ENCODE results near the gene SPIB. TPM values are rescaled to one million over a fixed set of nuclear protein-coding genes. Genes with fewer than 3 reads are reported as not detected.
"Not testable (repeated sequence)": the region's sequence is repeated elsewhere in the genome, so short reads cannot be mapped to it uniquely, and the experiment has no call there.

Gene SPIB
- total RNA-seq, 4 donors from 2014 or later, result 0.37 TPM; not detected in 3

DNA sequence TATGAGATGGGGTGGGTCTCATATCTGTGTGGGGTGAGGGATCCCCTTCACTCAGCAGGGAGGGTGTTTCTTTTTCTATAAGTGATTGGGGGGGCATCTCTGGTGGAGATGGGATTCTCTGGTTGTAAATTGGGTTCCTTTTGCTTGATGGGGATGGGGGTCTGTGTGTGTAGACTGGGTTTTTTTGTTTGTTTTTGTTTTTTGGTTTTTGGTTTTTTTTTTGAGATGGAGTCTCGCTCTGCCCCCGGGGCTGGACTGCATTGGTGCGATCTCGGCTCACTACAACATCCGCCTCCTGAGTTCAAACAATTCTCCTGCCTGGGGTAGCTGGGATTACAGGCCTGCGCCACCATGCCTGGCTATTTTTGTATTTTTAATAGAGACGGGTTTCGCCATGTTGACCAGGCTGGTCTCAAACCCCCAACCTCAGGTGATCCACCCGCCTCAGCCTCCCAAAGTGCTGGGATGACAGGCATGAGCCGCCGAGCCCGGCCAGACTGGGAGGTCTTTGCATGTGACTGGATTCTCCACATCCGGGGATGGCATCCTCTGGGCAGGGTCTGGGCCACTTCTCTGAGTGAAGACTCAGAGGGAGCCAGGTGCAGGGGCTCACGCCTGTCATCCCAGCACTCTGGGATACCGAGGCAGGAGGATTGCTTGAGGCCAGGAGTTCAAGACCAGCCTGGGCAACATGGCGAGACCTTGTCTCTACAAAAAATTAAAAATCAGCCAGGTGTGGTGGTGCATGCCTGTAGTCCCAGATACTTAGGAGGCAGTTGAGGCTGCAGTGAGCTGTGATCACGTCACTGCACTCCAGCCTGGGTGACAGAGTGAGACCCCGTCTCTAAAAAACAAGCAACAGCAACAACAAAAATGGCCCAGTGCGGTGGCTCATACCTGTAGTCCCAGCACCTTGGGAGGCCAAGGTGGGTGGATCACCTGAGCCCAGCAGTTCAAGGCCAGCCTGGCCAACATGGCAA lies 14.8 kb downstream of the SPIB start:
- ATAC-seq (ENCODE audit: low FRiP score), result no peak
- TF ChIP-seq, protein P1, sequence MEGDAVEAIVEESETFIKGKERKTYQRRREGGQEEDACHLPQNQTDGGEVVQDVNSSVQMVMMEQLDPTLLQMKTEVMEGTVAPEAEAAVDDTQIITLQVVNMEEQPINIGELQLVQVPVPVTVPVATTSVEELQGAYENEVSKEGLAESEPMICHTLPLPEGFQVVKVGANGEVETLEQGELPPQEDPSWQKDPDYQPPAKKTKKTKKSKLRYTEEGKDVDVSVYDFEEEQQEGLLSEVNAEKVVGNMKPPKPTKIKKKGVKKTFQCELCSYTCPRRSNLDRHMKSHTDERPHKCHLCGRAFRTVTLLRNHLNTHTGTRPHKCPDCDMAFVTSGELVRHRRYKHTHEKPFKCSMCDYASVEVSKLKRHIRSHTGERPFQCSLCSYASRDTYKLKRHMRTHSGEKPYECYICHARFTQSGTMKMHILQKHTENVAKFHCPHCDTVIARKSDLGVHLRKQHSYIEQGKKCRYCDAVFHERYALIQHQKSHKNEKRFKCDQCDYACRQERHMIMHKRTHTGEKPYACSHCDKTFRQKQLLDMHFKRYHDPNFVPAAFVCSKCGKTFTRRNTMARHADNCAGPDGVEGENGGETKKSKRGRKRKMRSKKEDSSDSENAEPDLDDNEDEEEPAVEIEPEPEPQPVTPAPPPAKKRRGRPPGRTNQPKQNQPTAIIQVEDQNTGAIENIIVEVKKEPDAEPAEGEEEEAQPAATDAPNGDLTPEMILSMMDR (IDR thresholded peaks at IDR 0.05), result no peak
- DNase-seq (ENCODE audit: low spot score), result no peak

DNA sequence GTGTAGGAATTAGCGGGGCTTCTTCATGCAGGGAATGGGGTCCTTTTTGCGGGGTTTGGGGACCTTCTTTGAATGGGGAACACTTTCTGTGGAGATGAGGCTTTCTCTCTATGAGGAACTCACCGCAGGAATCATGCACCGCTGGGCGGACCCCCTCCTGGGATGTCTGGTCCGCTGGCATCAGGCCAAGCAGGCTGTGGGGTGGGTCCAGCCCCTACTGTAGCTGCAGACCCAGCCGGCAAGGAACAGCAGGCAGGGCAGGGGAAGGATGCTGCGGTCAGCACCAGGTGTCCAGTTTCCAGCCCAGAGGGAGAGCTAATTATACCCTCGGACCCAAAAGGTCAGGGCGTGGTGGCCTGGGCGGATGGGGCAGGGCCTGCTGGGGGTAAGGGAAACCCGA lies 15.8 kb downstream of the SPIB start:
- TF ChIP-seq, protein P1 (IDR thresholded peaks at IDR 0.05), result no peak
- ATAC-seq (ENCODE audit: low FRiP score), result no peak
- DNase-seq (ENCODE audit: low spot score), result no peak

DNA sequence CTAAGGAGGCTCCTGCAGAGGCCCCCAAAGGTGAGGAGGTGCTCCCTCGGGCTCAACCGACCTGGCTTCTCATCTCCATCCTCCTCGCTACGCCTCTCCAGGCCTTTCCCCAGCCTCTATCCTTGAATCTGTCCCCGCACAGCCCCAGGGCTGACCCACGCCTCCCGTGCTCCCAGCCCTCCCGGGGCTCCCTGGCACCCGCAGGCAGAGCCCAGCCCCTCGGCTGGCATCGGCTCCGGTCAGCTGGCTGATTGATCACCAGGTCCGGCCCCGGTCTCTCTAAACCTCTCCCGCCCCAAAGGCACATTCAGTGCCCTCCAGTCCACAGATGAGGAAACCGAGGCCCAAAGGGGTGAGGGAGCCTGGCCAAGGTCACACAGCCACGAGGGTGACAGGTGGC lies 16.5 kb downstream of the SPIB start:
- DNase-seq (ENCODE audit: low spot score) (no peak), ATAC-seq (ENCODE audit: low FRiP score) (no peak)
- TF ChIP-seq, protein P1 (IDR thresholded peaks at IDR 0.05), result no peak

DNA sequence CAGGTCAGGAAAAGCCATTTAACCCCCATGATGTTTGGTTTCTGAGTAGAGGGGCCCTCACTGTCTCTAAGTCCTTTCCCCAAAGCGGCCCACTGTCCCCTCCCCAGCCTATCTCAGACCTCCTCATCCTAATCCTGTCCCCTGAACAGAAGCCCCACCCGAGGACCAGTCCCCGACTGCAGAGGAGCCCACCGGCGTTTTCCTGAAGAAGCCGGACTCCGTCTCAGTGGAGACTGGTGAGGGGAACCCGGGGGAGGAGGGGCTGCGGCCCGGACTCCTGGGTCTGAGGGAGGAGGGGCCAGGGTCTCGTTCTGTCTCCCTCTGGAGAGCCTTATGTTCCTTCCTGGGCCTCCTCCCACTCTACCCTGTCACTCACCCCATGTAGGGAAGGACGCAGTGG lies 16.9 kb downstream of the SPIB start:
- ATAC-seq (ENCODE audit: low FRiP score) (no peak), DNase-seq (ENCODE audit: low spot score) (no peak)
- TF ChIP-seq, protein P1 (IDR thresholded peaks at IDR 0.05), result no peak

DNA sequence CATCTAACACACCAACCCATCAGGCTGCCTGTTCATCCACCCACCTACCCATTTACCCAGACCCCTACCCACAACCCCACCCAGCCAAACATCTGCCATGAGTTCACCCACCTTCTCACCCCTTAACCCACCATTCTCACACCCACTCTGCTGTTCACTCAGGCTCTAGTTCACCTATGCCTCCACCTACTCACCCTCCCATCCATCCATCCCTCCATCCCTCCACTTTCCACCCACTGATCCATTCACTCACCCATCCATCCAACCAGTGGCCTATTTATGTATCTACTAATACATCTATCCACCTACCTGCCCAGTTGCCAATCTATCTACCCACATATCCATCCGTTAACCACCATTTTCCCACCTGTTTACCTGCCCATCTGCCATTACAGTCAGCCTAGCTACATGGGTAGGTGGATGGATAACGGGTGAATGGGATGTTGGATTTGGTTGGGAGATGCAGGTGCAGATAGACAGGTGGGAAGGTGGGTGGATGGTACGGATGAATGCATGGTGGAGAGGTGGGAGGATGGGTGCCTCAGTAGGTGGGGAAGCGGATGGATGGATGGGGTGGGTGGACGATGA lies 19.2 kb downstream of the SPIB start:
- TF ChIP-seq, protein P1 (IDR thresholded peaks at IDR 0.05), result no peak
- ATAC-seq (ENCODE audit: low FRiP score), result no peak
- no peak for DNase-seq (ENCODE audit: low spot score)

DNA sequence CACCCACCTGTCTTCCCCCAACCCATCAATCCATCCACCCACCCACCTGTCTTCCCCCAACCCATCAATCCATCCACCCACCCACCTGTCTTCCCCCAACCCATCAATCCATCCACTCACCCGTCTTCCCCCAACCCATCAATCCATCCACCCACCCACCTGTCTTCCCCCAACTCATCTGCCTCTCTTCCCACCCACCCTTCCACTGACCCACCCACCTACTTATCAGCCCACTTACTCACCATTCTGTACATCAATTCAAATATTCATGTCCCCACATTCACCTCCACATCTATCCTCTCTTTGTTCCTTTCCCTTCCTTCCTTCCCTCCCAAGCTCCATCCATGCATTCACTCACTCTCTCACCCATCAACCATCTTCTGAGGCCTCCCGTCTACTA lies 20.4 kb downstream of the SPIB start:
- not testable (repeated sequence) for ATAC-seq (ENCODE audit: low FRiP score); DNase-seq (ENCODE audit: low spot score)

DNA sequence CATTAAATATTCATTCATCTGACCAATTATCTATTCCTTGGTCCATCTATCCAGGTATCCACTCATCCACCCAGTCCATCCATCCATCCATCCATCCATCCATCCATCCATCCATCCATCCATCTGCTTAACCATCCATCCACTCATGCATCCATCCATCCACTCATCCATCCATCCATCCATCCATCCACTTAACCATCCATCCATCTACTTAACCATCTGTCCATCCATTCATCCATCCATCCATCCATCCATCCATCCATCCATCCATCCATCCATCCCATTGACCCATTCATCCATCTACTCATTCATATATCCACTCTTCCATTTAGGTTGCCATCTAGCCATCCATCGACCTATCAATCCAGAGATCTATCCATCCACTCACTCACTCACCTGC lies 25.3 kb downstream of the SPIB start:
- ATAC-seq (ENCODE audit: low FRiP score), result no peak
- TF ChIP-seq, protein P1 (IDR thresholded peaks at IDR 0.05), result no peak
- DNase-seq (ENCODE audit: low spot score), result no peak

All from omental fat pad (tissue), 4 donors.